Measurements from ENCODE around the gene HLCS. TPM values are rescaled to one million over a fixed set of nuclear protein-coding genes. Genes with fewer than 3 reads are reported as not detected.

Gene HLCS
- total and polyA plus RNA-seq, 10 of the 15 experiments (the other 5 are each of a cell fraction or from before 2014, with no cell fraction given): 1.5 to 12.7 (median 9.6) TPM

DNA sequence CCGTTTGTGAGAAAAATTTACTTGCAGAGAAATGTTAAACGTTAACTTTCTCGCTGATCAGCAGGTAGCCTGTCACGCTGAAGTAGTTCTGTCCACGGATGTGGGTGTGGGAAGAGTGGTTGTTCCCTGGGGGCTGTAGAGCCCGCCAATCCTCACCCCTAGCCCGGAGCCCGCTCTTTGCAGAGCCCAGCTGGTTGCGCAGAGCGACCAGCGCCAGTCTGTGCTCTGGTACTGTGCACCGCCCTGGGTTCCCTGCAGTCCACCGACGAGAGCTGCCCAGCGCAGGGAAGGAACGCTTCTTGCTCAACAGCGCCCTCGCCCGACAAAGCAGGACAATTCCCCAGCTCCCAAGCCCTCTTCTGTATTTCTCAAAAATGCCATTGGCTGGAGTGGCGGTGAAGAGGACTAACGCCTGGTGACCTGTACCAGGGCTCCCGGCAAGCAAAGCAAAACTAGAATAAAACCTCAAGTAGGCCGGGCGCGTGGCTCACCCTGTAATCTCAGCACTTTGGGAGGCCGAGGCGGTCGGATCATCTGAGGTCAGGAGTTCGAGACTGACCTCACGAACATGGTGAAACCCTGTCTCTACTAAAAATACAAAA is 43.4 kb upstream of the HLCS start (continued):
- TF ChIP-seq YY1 (IDR thresholded peaks at IDR 0.05; ENCODE audit: low read depth, low read length) (0 out of 2 replicates have a peak, but pooled peaks have one; percentile 27), YBX1 (IDR thresholded peaks at IDR 0.05) (no peak), EED (IDR thresholded peaks at IDR 0.05; ENCODE audit: low read depth) (no peak), CBX5 (IDR thresholded peaks at IDR 0.05; ENCODE audit: low read depth) (no peak), SMARCA5 (IDR thresholded peaks at IDR 0.05) (peak; percentile 90; the same call in 1 of the 2 replicates), FOXM1 (IDR thresholded peaks at IDR 0.05; ENCODE audit: low read depth, low read length) (no peak), EGR1 (IDR thresholded peaks at IDR 0.05; ENCODE audit: borderline replicate concordance in 1 of 2, low read depth in 2 of 2, low read length in 2 of 2) (no peak), JUND (IDR thresholded peaks at IDR 0.05; ENCODE audit: low read depth, low read length) (no peak), HDAC2 (IDR thresholded peaks at IDR 0.05) (no peak), ASH2L (IDR thresholded peaks at IDR 0.05; ENCODE audit: borderline replicate concordance, low read depth) (no peak), ZNF24 (IDR thresholded peaks at IDR 0.05) (0 out of 2 replicates have a peak, but pooled peaks have one; percentile 19), POLR2AphosphoS2 (IDR thresholded peaks at IDR 0.05; ENCODE audit: low read depth, low read length) (no peak), ESRRA (IDR thresholded peaks at IDR 0.05; ENCODE audit: low read length) (0 out of 2 replicates have a peak, but pooled peaks have one; percentile 17), FOXK2 (IDR thresholded peaks at IDR 0.05) (no peak), MYC (IDR thresholded peaks at IDR 0.05; ENCODE audit: insufficient read depth, insufficient read length, insufficient replicate concordance, low read length, severe bottlenecking) (no peak), IRF4 (IDR thresholded peaks at IDR 0.05; ENCODE audit: low read depth, low read length) (0 out of 2 replicates have a peak, but pooled peaks have one; percentile 51), NR2C2 (IDR thresholded peaks at IDR 0.05; ENCODE audit: borderline replicate concordance, control insufficient read depth, insufficient read length, low read depth) (no peak), KLF5 (IDR thresholded peaks at IDR 0.05; ENCODE audit: partially characterized antibody) (no peak), NR2F1 (conservative IDR thresholded peaks at IDR 0.05) (peak; percentile 35), SIN3A (IDR thresholded peaks at IDR 0.05; ENCODE audit: low read depth, low read length) (no peak), GATAD2B (conservative IDR thresholded peaks at IDR 0.05; ENCODE audit: low read depth) (no peak; the same call in none of the 2 replicates), NR2C1 (IDR thresholded peaks at IDR 0.05) (no peak), ZBED1 (IDR thresholded peaks at IDR 0.05; ENCODE audit: borderline replicate concordance) (no peak), EZH2 (IDR thresholded peaks at IDR 0.05; ENCODE audit: borderline replicate concordance, control insufficient read depth, low read depth, low read length) (no peak)
- TF ChIP-seq, protein P1, sequence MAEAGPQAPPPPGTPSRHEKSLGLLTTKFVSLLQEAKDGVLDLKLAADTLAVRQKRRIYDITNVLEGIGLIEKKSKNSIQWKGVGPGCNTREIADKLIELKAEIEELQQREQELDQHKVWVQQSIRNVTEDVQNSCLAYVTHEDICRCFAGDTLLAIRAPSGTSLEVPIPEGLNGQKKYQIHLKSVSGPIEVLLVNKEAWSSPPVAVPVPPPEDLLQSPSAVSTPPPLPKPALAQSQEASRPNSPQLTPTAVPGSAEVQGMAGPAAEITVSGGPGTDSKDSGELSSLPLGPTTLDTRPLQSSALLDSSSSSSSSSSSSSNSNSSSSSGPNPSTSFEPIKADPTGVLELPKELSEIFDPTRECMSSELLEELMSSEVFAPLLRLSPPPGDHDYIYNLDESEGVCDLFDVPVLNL (IDR thresholded peaks at IDR 0.05; ENCODE audit: low read depth, low read length): no peak
- TF ChIP-seq, protein P2, sequence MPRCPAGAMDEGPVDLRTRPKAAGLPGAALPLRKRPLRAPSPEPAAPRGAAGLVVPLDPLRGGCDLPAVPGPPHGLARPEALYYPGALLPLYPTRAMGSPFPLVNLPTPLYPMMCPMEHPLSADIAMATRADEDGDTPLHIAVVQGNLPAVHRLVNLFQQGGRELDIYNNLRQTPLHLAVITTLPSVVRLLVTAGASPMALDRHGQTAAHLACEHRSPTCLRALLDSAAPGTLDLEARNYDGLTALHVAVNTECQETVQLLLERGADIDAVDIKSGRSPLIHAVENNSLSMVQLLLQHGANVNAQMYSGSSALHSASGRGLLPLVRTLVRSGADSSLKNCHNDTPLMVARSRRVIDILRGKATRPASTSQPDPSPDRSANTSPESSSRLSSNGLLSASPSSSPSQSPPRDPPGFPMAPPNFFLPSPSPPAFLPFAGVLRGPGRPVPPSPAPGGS (IDR thresholded peaks at IDR 0.05; ENCODE audit: borderline replicate concordance, insufficient read depth, low read depth, low read length, poor library complexity, severe bottlenecking): no peak
- TF ChIP-seq, protein P3, sequence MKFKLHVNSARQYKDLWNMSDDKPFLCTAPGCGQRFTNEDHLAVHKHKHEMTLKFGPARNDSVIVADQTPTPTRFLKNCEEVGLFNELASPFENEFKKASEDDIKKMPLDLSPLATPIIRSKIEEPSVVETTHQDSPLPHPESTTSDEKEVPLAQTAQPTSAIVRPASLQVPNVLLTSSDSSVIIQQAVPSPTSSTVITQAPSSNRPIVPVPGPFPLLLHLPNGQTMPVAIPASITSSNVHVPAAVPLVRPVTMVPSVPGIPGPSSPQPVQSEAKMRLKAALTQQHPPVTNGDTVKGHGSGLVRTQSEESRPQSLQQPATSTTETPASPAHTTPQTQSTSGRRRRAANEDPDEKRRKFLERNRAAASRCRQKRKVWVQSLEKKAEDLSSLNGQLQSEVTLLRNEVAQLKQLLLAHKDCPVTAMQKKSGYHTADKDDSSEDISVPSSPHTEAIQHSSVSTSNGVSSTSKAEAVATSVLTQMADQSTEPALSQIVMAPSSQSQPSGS (IDR thresholded peaks at IDR 0.05; ENCODE audit: low read length): no peak

All from GM12878 (cell line).